ENCODE results near the gene VRK3. TPM values are rescaled to one million over a fixed set of nuclear protein-coding genes. Genes with fewer than 3 reads are reported as not detected.

VRK3 gene
- polyA plus RNA-seq, 1 of the 3 experiments (the other 2 are of a cell fraction), result 30.3 TPM

DNA sequence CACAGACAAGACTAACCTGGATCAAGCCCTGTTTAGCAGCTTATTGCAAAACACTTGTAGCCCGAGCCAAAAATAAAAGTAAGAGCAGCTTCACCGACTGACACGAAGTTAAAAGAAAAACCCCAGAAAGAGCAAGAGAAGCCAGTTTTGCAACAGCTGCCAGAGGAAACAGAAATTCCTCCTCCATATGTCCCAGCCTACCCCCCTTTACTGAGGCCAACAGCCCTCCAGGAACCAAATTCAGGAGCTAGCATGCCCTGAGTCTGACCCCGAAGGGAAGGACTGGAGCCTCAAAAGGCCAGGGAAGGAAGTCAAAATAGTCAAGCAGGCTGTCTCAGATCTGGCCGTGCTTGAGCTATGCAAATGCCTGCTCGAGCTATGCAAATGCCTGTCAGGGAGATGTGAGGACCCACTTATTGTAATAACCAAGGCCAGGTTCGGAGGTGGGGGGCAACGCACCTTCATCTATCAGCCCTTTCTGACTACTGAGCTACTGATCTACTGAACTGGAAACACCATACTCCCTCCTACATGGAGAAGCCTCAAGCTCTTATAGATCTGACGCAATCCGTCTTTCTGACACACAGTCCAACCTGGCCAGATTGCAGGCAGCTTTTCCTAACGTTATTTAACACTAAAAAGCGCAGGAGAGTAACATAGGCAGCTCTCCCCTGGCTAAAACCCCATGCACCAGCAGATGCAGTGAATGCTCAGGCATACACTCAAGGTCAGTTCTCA is 70.9 kb downstream of the VRK3 start:
- Histone ChIP-seq H3F3A (replicated peaks; ENCODE audit: insufficient read depth) (no peaks in the 10 kb centered on the region), H3K9me3 (no peaks in the 10 kb centered on the region), H3K9me2 (no peaks in the 10 kb centered on the region), H3K36me3 (replicated peaks in 1 of 2; ENCODE audit: control insufficient read depth in 1 of 2, insufficient read depth in 2 of 2, low read length in 1 of 2) (no peaks in the 10 kb centered on the region), H3K4me2 (no peak overlapping the region), H3K27me3 (ENCODE audit: insufficient read depth) (peaks cover 67% of the 10 kb centered on the region), H3K79me2 (ENCODE audit: insufficient read depth) (no peaks in the 10 kb centered on the region), H2AFZ (ENCODE audit: low read depth) (no peak overlapping the region), H3K27ac (ENCODE audit: low read depth in 2 of 2, low read length in 1 of 2) (no peak overlapping the region), H3K9ac (no peak overlapping the region), H3K4me1 (ENCODE audit: control insufficient read depth in 1 of 2, insufficient read depth in 2 of 2, low read depth in 1 of 2, low read length in 1 of 2) (no peaks in the 10 kb centered on the region), H3K4me3 (ENCODE audit: low read depth in 2 of 2, low read length in 1 of 2) (no peak overlapping the region), H4K20me1 (ENCODE audit: insufficient read depth) (no peaks in the 10 kb centered on the region)
- CTCF ChIA-PET, result interaction anchor here (1.3 to 3.5 kb wide), 3 partner anchors 17 to 30 kb away, joined by 4 to 22 read pairs (median 13); no protein-coding TSS in a partner anchor
- 54% methylated on average over 11 of the region's 12 CpGs for WGBS (ENCODE audit: low lambda C conversion rate)
- DNase-seq, result no peak
- TF ChIP-seq RXRA (IDR thresholded peaks at IDR 0.05; ENCODE audit: borderline replicate concordance, low read depth) (no peak), SMC3 (IDR thresholded peaks at IDR 0.05; ENCODE audit: low read depth, low read length) (no peak), RFX5 (IDR thresholded peaks at IDR 0.05; ENCODE audit: low read length) (no peak), TEAD4 (IDR thresholded peaks at IDR 0.05; ENCODE audit: borderline replicate concordance, insufficient read depth) (no peak), CTCF (IDR thresholded peaks at IDR 0.05) (no peak), ZBTB33 (IDR thresholded peaks at IDR 0.05; ENCODE audit: borderline replicate concordance, low read depth) (no peak), SIN3A (IDR thresholded peaks at IDR 0.05; ENCODE audit: borderline replicate concordance, low read depth, low read length) (no peak), GATA2 (CRISPR knock-in tag; IDR thresholded peaks at IDR 0.05) (no peak), JUND (IDR thresholded peaks at IDR 0.05) (no peak), MAX (IDR thresholded peaks at IDR 0.05; ENCODE audit: low read depth) (no peak), RCOR1 (IDR thresholded peaks at IDR 0.05; ENCODE audit: low read length) (no peak), RAD21 (IDR thresholded peaks at IDR 0.05; ENCODE audit: low read length) (no peak), FOSL2 (IDR thresholded peaks at IDR 0.05; ENCODE audit: borderline replicate concordance, low read depth) (no peak), MEF2A (IDR thresholded peaks at IDR 0.05; ENCODE audit: borderline replicate concordance, low read depth) (no peak), EP300 (IDR thresholded peaks at IDR 0.05; ENCODE audit: borderline replicate concordance in 1 of 2, low read depth in 1 of 2, low read length in 1 of 2) (no peak), FOXJ3 (CRISPR knock-in tag; IDR thresholded peaks at IDR 0.05) (no peak)
- TF ChIP-seq, protein P1, sequence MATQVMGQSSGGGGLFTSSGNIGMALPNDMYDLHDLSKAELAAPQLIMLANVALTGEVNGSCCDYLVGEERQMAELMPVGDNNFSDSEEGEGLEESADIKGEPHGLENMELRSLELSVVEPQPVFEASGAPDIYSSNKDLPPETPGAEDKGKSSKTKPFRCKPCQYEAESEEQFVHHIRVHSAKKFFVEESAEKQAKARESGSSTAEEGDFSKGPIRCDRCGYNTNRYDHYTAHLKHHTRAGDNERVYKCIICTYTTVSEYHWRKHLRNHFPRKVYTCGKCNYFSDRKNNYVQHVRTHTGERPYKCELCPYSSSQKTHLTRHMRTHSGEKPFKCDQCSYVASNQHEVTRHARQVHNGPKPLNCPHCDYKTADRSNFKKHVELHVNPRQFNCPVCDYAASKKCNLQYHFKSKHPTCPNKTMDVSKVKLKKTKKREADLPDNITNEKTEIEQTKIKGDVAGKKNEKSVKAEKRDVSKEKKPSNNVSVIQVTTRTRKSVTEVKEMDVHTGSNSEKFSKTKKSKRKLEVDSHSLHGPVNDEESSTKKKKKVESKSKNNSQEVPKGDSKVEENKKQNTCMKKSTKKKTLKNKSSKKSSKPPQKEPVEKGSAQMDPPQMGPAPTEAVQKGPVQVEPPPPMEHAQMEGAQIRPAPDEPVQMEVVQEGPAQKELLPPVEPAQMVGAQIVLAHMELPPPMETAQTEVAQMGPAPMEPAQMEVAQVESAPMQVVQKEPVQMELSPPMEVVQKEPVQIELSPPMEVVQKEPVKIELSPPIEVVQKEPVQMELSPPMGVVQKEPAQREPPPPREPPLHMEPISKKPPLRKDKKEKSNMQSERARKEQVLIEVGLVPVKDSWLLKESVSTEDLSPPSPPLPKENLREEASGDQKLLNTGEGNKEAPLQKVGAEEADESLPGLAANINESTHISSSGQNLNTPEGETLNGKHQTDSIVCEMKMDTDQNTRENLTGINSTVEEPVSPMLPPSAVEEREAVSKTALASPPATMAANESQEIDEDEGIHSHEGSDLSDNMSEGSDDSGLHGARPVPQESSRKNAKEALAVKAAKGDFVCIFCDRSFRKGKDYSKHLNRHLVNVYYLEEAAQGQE (IDR thresholded peaks at IDR 0.05; ENCODE audit: low read depth, low read length), result no peak
- TF ChIP-seq, protein P2, sequence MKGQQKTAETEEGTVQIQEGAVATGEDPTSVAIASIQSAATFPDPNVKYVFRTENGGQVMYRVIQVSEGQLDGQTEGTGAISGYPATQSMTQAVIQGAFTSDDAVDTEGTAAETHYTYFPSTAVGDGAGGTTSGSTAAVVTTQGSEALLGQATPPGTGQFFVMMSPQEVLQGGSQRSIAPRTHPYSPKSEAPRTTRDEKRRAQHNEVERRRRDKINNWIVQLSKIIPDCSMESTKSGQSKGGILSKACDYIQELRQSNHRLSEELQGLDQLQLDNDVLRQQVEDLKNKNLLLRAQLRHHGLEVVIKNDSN (IDR thresholded peaks at IDR 0.05; ENCODE audit: borderline replicate concordance, low read depth), result no peak
- POLR2A ChIA-PET, result no interaction called here

Measured in SK-N-SH (cell line).